Neural cell (in vitro differentiated cells): ENCODE data around the gene NTPCR. TPM values are rescaled to one million over a fixed set of nuclear protein-coding genes. Genes with fewer than 3 reads are reported as not detected.

Experiments
- H2AFZ ChIP-seq: fragments of 200-600, 300-800 bp; sonication (generic), shearing (Covaris generic); 2 replicates; pipeline ENCODE4 v1.6.0; 2014; ENCODE audit warnings: low read depth, mild to moderate bottlenecking, antibody characterized with exemption, low read length, moderate library complexity
- H3F3A ChIP-seq: fragments of 200-600 bp; shearing (Covaris generic); 2 replicates; pipeline ENCODE4 v1.6.1; 2016; ENCODE audit warnings: mild to moderate bottlenecking, moderate library complexity, mixed read lengths, antibody characterized with exemption, low read length; ENCODE audit not compliant: insufficient read depth, poor library complexity, severe bottlenecking
- H3K27ac ChIP-seq: fragments of 200-600, 300-800 bp; sonication (generic), shearing (Covaris generic); 2 replicates; pipeline ENCODE4 v1.5.1; 2014; ENCODE audit warnings: mild to moderate bottlenecking, low read length, moderate library complexity
- H3K27me3 ChIP-seq: fragments of 300-800, 200-600 bp; sonication (generic), shearing (Covaris generic); 2 replicates; pipeline ENCODE4 v1.6.0; 2014; ENCODE audit warnings: mild to moderate bottlenecking, low read depth, low read length, moderate library complexity; ENCODE audit not compliant: insufficient read depth
- H3K36me3 ChIP-seq: fragments of 300-800, 200-600 bp; sonication (generic), shearing (Covaris generic); 2 replicates; pipeline ENCODE4 v1.5.1; 2014; ENCODE audit warnings: mild to moderate bottlenecking, antibody characterized with exemption, low read length, moderate library complexity; ENCODE audit not compliant: insufficient read depth
- H3K4me2 ChIP-seq: fragments of 300-800, 200-600 bp; sonication (generic), shearing (Covaris generic); 2 replicates; pipeline ENCODE4 v1.6.0; 2014; ENCODE audit warnings: mild to moderate bottlenecking, low read length
- H3K4me3 ChIP-seq: fragments of 300-800, 200-600 bp; sonication (generic), shearing (Covaris generic); 2 replicates; pipeline ENCODE4 v1.5.1; 2014; ENCODE audit warnings: mild to moderate bottlenecking, low read length, moderate library complexity
- H3K79me2 ChIP-seq: fragments of 200-600 bp; shearing (Covaris generic); replicated peaks from 2 replicates; pipeline ENCODE4 v1.6.0; 2014; ENCODE audit warnings: mild to moderate bottlenecking, low read length, moderate library complexity; ENCODE audit not compliant: insufficient read depth
- H3K9ac ChIP-seq: fragments of 300-800, 200-600 bp; sonication (generic), shearing (Covaris generic); 2 replicates; pipeline ENCODE4 v1.6.1; 2016; ENCODE audit warnings: mild to moderate bottlenecking, low read length, mixed read lengths
- H3K9me2 ChIP-seq: fragments of 200-600 bp; shearing (Covaris generic); 2 replicates; pipeline ENCODE4 v1.6.1; 2016; ENCODE audit warnings: mild to moderate bottlenecking, low read length, mixed read lengths; ENCODE audit not compliant: insufficient read depth
- H3K9me3 ChIP-seq: fragments of 200-600, 300-800 bp; sonication (generic), shearing (Covaris generic); 2 replicates; pipeline ENCODE4 v1.6.1; 2016; ENCODE audit warnings: mild to moderate bottlenecking, mixed run types, low read length, moderate library complexity, mixed read lengths
- H4K20me1 ChIP-seq: fragments of 200-600 bp; shearing (Covaris generic); 2 replicates; pipeline ENCODE4 v1.6.1; 2016; ENCODE audit warnings: mild to moderate bottlenecking, mixed run types; ENCODE audit not compliant: insufficient read depth
- CTCF ChIP-seq: fragments of 450-650 bp; IDR thresholded peaks from 2 replicates; pipeline ENCODE4 v1.5.1; 2014; ENCODE audit warnings: antibody characterized with exemption, mild to moderate bottlenecking, moderate library complexity; ENCODE audit not compliant: poor library complexity, severe bottlenecking
- EP300 ChIP-seq: fragments of 450-650 bp; conservative IDR thresholded peaks from 2 replicates; pipeline ENCODE4 v1.6.1; 2014; ENCODE audit warnings: antibody characterized with exemption, mild to moderate bottlenecking, moderate library complexity; ENCODE audit not compliant: poor library complexity, severe bottlenecking
- EZH2 ChIP-seq: fragments of 200-600, 300-800 bp; shearing (Covaris generic), sonication (generic); IDR thresholded peaks from 2 replicates; pipeline ENCODE4 v1.6.1; 2014; ENCODE audit warnings: antibody characterized with exemption, low read length, borderline replicate concordance, mild to moderate bottlenecking; ENCODE audit not compliant: insufficient read depth, poor library complexity, severe bottlenecking
- MXI1 ChIP-seq: fragments of 450-650 bp; conservative IDR thresholded peaks from 2 replicates; pipeline ENCODE4 v1.6.1; 2014; ENCODE audit warnings: antibody characterized with exemption, mild to moderate bottlenecking; ENCODE audit not compliant: poor library complexity, severe bottlenecking
- POLR2AphosphoS5 ChIP-seq: IDR thresholded peaks from 2 replicates; pipeline ENCODE4 v1.6.1; 2012
- RAD21 ChIP-seq: fragments of 450-650 bp; conservative IDR thresholded peaks from 2 replicates; pipeline ENCODE4 v1.6.1; 2014; ENCODE audit warnings: antibody characterized with exemption, mild to moderate bottlenecking, moderate library complexity
- REST ChIP-seq: IDR thresholded peaks from 2 replicates; pipeline ENCODE4 v1.6.1; 2012; ENCODE audit warnings: borderline replicate concordance
- SMC3 ChIP-seq: fragments of 450-650 bp; conservative IDR thresholded peaks from 2 replicates; pipeline ENCODE4 v1.6.1; 2014; ENCODE audit warnings: antibody characterized with exemption, mild to moderate bottlenecking, moderate library complexity; ENCODE audit not compliant: poor library complexity
- TAF1 ChIP-seq: IDR thresholded peaks from 2 replicates; pipeline ENCODE4 v1.6.1; 2012; ENCODE audit warnings: low read depth
- polyA plus RNA-seq: library from polyadenylated mRNA; depleted of rRNA; stranded (reverse); fragments of >200 nt; gene quantifications from 2 replicates; pipeline ENCODE4 v1.2.3, GENCODE V29; 2014

Gene NTPCR
- polyA plus RNA-seq, 1 donor from 2014 or later = 36.7 TPM

GRCh38 chr1:232944347-232944746, 6.1 kb upstream of the NTPCR start:
- Histone ChIP-seq H3K9me2 (no peaks in the 10 kb centered on the region), H3K27me3 (no peaks in the 10 kb centered on the region), H3K36me3 (no peaks in the 10 kb centered on the region)

GRCh38 chr1:232949636-232950196, 695 bp upstream of the NTPCR start:
- Histone ChIP-seq H3K27ac (peak overlapping the region; percentile 27), H3K27me3 (no peaks in the 10 kb centered on the region), H3F3A (no peaks in the 10 kb centered on the region), H3K4me3 (peak overlapping the region; percentile 81), H3K9ac (peak overlapping the region; percentile 73), H3K79me2 (peaks cover 15% of the 10 kb centered on the region), H3K9me2 (no peaks in the 10 kb centered on the region), H3K9me3 (no peaks in the 10 kb centered on the region), H3K4me2 (peak overlapping the region; percentile 54), H4K20me1 (no peaks in the 10 kb centered on the region), H3K36me3 (no peaks in the 10 kb centered on the region), H2AFZ (peak overlapping the region; percentile 38)
- TF ChIP-seq EP300 (no peak), REST (no peak), EZH2 (no peak), TAF1 (no peak), POLR2AphosphoS5 (no peak), SMC3 (no peak)

More at GRCh38 chr1:232944347-232944746, 6.1 kb upstream of the NTPCR start:
- Histone ChIP-seq H4K20me1 (no peaks in the 10 kb centered on the region), H3K27ac (no peak overlapping the region), H3K4me3 (no peak overlapping the region), H3K9ac (no peak overlapping the region), H3K4me2 (no peak overlapping the region), H3K9me3 (no peaks in the 10 kb centered on the region), H2AFZ (no peak overlapping the region), H3F3A (no peaks in the 10 kb centered on the region), H3K79me2 (no peaks in the 10 kb centered on the region)
- no peak for TF ChIP-seq EZH2
- no peak for TF ChIP-seq REST
- no peak for TF ChIP-seq POLR2AphosphoS5
- TF ChIP-seq RAD21 = no peak
- no peak for TF ChIP-seq CTCF
- TF ChIP-seq TAF1 = no peak
- TF ChIP-seq MXI1 = no peak
- TF ChIP-seq EP300 = no peak
- no peak for TF ChIP-seq SMC3
